MM.1S (cell line): ENCODE data around the gene TMEM95.

ENCODE experiments used
- DNase-seq: peaks from one replicate; pipeline ENCODE4 v3.0.0-alpha.2; 2015
- H2AFZ ChIP-seq: fragments of 300-600 bp; sonication (generic); 2 replicates; pipeline ENCODE4 v1.6.0; 2016; ENCODE audit warnings: antibody characterized with exemption, low read length
- H3F3A ChIP-seq: fragments of 300-600 bp; sonication (generic); 2 replicates; pipeline ENCODE4 v1.6.1; 2016; ENCODE audit warnings: mild to moderate bottlenecking, antibody characterized with exemption, low read length, moderate library complexity, mixed read lengths; ENCODE audit not compliant: insufficient read depth
- H3K27ac ChIP-seq: fragments of 300-600 bp; sonication (generic); 2 replicates; pipeline ENCODE4 v1.5.1; 2016; ENCODE audit warnings: mild to moderate bottlenecking, low read length
- H3K27me3 ChIP-seq: fragments of 300-600 bp; sonication (generic); replicated peaks from 2 replicates; pipeline ENCODE4 v1.6.0; 2016; ENCODE audit warnings: low read length; ENCODE audit not compliant: insufficient read depth
- H3K36me3 ChIP-seq: fragments of 300-600 bp; sonication (generic); replicated peaks from 2 replicates; pipeline ENCODE4 v1.6.1; 2016; ENCODE audit warnings: mild to moderate bottlenecking, low read length, mixed read lengths; ENCODE audit not compliant: insufficient read depth
- H3K4me1 ChIP-seq: fragments of 300-600 bp; sonication (generic); 2 replicates; pipeline ENCODE4 v1.6.1; 2016; ENCODE audit warnings: low read length, mixed read lengths
- H3K4me2 ChIP-seq: fragments of 300-600 bp; sonication (generic); 2 replicates; pipeline ENCODE4 v1.6.0; 2016; ENCODE audit warnings: low read depth, low read length
- H3K4me3 ChIP-seq: fragments of 300-600 bp; sonication (generic); 2 replicates; pipeline ENCODE4 v1.5.1; 2016; ENCODE audit warnings: low read length, mixed read lengths
- H3K79me2 ChIP-seq: fragments of 300-600 bp; sonication (generic); 2 replicates; pipeline ENCODE4 v1.6.1; 2016; ENCODE audit warnings: mixed run types, low read length, mixed read lengths
- H3K9ac ChIP-seq: fragments of 300-600 bp; sonication (generic); 2 replicates; pipeline ENCODE4 v1.6.1; 2016; ENCODE audit warnings: low read length, mixed read lengths
- H3K9me2 ChIP-seq: fragments of 300-600 bp; sonication (generic); replicated peaks from 2 replicates; pipeline ENCODE4 v1.6.1; 2016; ENCODE audit warnings: mild to moderate bottlenecking, low read length, mixed read lengths; ENCODE audit not compliant: insufficient read depth
- H3K9me3 ChIP-seq: fragments of 300-600 bp; sonication (generic); replicated peaks from 2 replicates; pipeline ENCODE4 v1.6.1; 2016; ENCODE audit warnings: mild to moderate bottlenecking, low read length, mixed read lengths; ENCODE audit not compliant: insufficient read depth
- H4K20me1 ChIP-seq: fragments of 300-600 bp; sonication (generic); 2 replicates; pipeline ENCODE4 v1.6.1; 2016; ENCODE audit warnings: mild to moderate bottlenecking, low read length, moderate library complexity, mixed read lengths; ENCODE audit not compliant: insufficient read depth
- CTCF ChIP-seq: fragments of 300-600 bp; sonication (generic); IDR thresholded peaks from 2 replicates; pipeline ENCODE4 v1.5.1; 2016; ENCODE audit warnings: antibody characterized with exemption, low read length, mixed read lengths
- EZH2 ChIP-seq: fragments of 300-600 bp; sonication (generic); optimal IDR thresholded peaks from 2 replicates; pipeline ENCODE3; 2017; ENCODE audit warnings: low read depth, mild to moderate bottlenecking, antibody characterized with exemption, low read length, mixed read lengths
- EZH2phosphoT487 ChIP-seq: fragments of 300-600 bp; sonication (generic); IDR thresholded peaks from 2 replicates; pipeline ENCODE4 v1.6.1; 2018; ENCODE audit warnings: antibody characterized with exemption, low read length

The TMEM95 gene

GRCh38 chr17:7314719-7315569 is 40.0 kb upstream of the TMEM95 start, which contains the start of gene GPS2:
Gene GPS2 (minus strand): TSS chr17:7315360. CDS start chr17:7315052, 308 bp downstream.
- Histone ChIP-seq H3F3A (peaks cover 47% of the 10 kb centered on the region), H3K36me3 (peaks cover 11% of the 10 kb centered on the region), H3K9ac (peak within 1 kb of the TSS; percentile 70), H3K9me2 (no peaks in the 10 kb centered on the region), H3K27ac (peak within 1 kb of the TSS; percentile 63), H3K79me2 (peaks cover 50% of the 10 kb centered on the region), H4K20me1 (peaks cover 23% of the 10 kb centered on the region), H3K4me1 (peaks cover 16% of the 10 kb centered on the region), H2AFZ (peak within 1 kb of the TSS; percentile 47; the same call in 1 of the 2 replicates), H3K9me3 (no peaks in the 10 kb centered on the region), H3K27me3 (no peaks in the 10 kb centered on the region), H3K4me2 (peak within 1 kb of the TSS; percentile 98), H3K4me3 (peak within 1 kb of the TSS; percentile 89)
- DNase-seq, result peak; percentile 93
- TF ChIP-seq CTCF (no peak), EZH2phosphoT487 (no peak), EZH2 (no peak)

GRCh38 chr17:7315570-7316235 is 39.3 kb upstream of the TMEM95 start:
- DNase-seq, result no peak
- Histone ChIP-seq H3K36me3 (peaks cover 4% of the 10 kb centered on the region; the same call in 1 of the 2 replicates), H3K27me3 (no peaks in the 10 kb centered on the region), H3K9ac (peak overlapping the region; percentile 70), H3F3A (peaks cover 40% of the 10 kb centered on the region), H2AFZ (peak overlapping the region; percentile 47; the same call in 1 of the 2 replicates), H3K4me3 (peak overlapping the region; percentile 69), H3K9me2 (no peaks in the 10 kb centered on the region), H3K4me2 (peak overlapping the region; percentile 98), H3K27ac (peak overlapping the region; percentile 63; the same call in 1 of the 2 replicates), H3K79me2 (peaks cover 42% of the 10 kb centered on the region), H3K9me3 (no peaks in the 10 kb centered on the region), H4K20me1 (peaks cover 15% of the 10 kb centered on the region), H3K4me1 (peaks cover 8% of the 10 kb centered on the region)
- TF ChIP-seq EZH2, result no peak
- TF ChIP-seq CTCF, result no peak
- TF ChIP-seq EZH2phosphoT487, result no peak

- no peaks in the 10 kb centered on the region for H3K36me3 ChIP-seq
- DNase-seq, result no peak
Measured at GRCh38 chr17:7317161-7317803, 37.7 kb upstream of the TMEM95 start.

More at GRCh38 chr17:7317161-7317803, 37.7 kb upstream of the TMEM95 start:
- Histone ChIP-seq H3K27me3 (no peaks in the 10 kb centered on the region), H4K20me1 (peaks cover 5% of the 10 kb centered on the region; the same call in 1 of the 2 replicates), H3K4me3 (no peak overlapping the region), H3K9me2 (no peaks in the 10 kb centered on the region), H3F3A (peaks cover 27% of the 10 kb centered on the region), H2AFZ (no peak overlapping the region), H3K4me2 (no peak overlapping the region), H3K27ac (no peak overlapping the region), H3K79me2 (peaks cover 31% of the 10 kb centered on the region), H3K9me3 (no peaks in the 10 kb centered on the region), H3K9ac (no peak overlapping the region), H3K4me1 (peaks cover 5% of the 10 kb centered on the region; the same call in 1 of the 2 replicates)
- no peak for TF ChIP-seq CTCF
- no peak for TF ChIP-seq EZH2phosphoT487
- TF ChIP-seq EZH2, result no peak
